Measurements from ENCODE around the gene MELK.

GRCh38 chr9:36665921-36666431, 93.3 kb downstream of the MELK start:
- TF ChIP-seq CTCF (conservative IDR thresholded peaks at IDR 0.05 in 1 of 2, IDR thresholded peaks at IDR 0.05 in 1 of 2; ENCODE audit: extremely low read depth in 1 of 2, insufficient read depth in 1 of 2, low read depth in 1 of 2, low read length in 2 of 2) (no peak), EZH2 (IDR thresholded peaks at IDR 0.05; ENCODE audit: borderline replicate concordance, low read length) (no peak)

Measured in mammary epithelial cell (primary cell).